HepG2 (cell line): ENCODE data around the gene HPCAL1. TPM values are rescaled to one million over a fixed set of nuclear protein-coding genes. Genes with fewer than 3 reads are reported as not detected.
A peak's percentile ranks its signal among the peaks of the same experiment; 100 is the strongest.

Source experiments
- CBX5 ChIP-seq: sonication (generic); formaldehyde crosslinking; IDR thresholded peaks from 2 replicates; pipeline ENCODE4 v1.4.0; 2020; ENCODE audit warnings: missing genetic modification reagents, borderline replicate concordance
- EP300 ChIP-seq, 3 experiments: sonication (generic) in 1 of 3; formaldehyde crosslinking in 1 of 3; IDR thresholded peaks; 2 replicates each; pipeline versions ENCODE4 v1.5.1 to v1.6.1; 2011 to 2020; ENCODE audit warnings: low read depth in 2 of 3, low read length in 2 of 3, borderline replicate concordance in 1 of 3, improper control_type of control experiment in 1 of 3, mild to moderate bottlenecking in 1 of 3, missing genetic modification reagents in 1 of 3, moderate library complexity in 1 of 3
- KAT8 ChIP-seq: IDR thresholded peaks from 2 replicates; pipeline ENCODE4 v1.6.1; 2016; ENCODE audit warnings: missing genetic modification reagents, missing compliant biosample characterization
- KDM4B ChIP-seq: sonication (generic); formaldehyde crosslinking; IDR thresholded peaks from 2 replicates; pipeline ENCODE4 v1.4.0; 2020; ENCODE audit warnings: missing genetic modification reagents
- KMT2A ChIP-seq: sonication (generic); formaldehyde crosslinking; IDR thresholded peaks from 2 replicates; pipeline ENCODE4 v1.4.0; 2020; ENCODE audit warnings: missing genetic modification reagents
- LRRFIP1 ChIP-seq: sonication (generic); formaldehyde crosslinking; conservative IDR thresholded peaks from 2 replicates; pipeline ENCODE4 v1.4.0; 2020; ENCODE audit warnings: missing genetic modification reagents
- MTA1 ChIP-seq: sonication (generic); formaldehyde crosslinking; IDR thresholded peaks from 2 replicates; pipeline ENCODE4 v1.4.0; 2020; ENCODE audit warnings: missing genetic modification reagents, mild to moderate bottlenecking, borderline replicate concordance
- NCOA2 ChIP-seq: sonication (generic); formaldehyde crosslinking; IDR thresholded peaks from 2 replicates; pipeline ENCODE4 v1.8.0; 2022; ENCODE audit warnings: inconsistent platforms
- NR2C2 ChIP-seq: sonication (generic); formaldehyde crosslinking; IDR thresholded peaks from 2 replicates; pipeline ENCODE4 v1.4.0; 2020; ENCODE audit warnings: missing genetic modification reagents, mild to moderate bottlenecking, moderate library complexity, borderline replicate concordance
- YEATS4 ChIP-seq: sonication (generic); formaldehyde crosslinking; IDR thresholded peaks from 2 replicates; pipeline ENCODE4 v1.4.0; 2020; ENCODE audit warnings: missing genetic modification reagents, borderline replicate concordance
- ZNF672 ChIP-seq: sonication (generic); formaldehyde crosslinking; IDR thresholded peaks from 2 replicates; pipeline ENCODE4 v1.8.1; 2022; ENCODE audit warnings: missing genetic modification reagents
- ZNF687 ChIP-seq: sonication (generic); formaldehyde crosslinking; IDR thresholded peaks from 2 replicates; pipeline ENCODE4 v1.5.1; 2020; ENCODE audit warnings: mild to moderate bottlenecking, missing genetic modification reagents, moderate library complexity
- ZNF724P ChIP-seq: sonication (generic); formaldehyde crosslinking; IDR thresholded peaks from 2 replicates; pipeline ENCODE4 v1.8.0; 2022; ENCODE audit warnings: missing genetic modification reagents, borderline replicate concordance
- ZNF747 ChIP-seq: sonication (generic); formaldehyde crosslinking; IDR thresholded peaks from 2 replicates; pipeline ENCODE4 v1.8.1; 2023; ENCODE audit warnings: missing genetic modification reagents, mild to moderate bottlenecking, borderline replicate concordance
- ZNF770 ChIP-seq: sonication (generic); formaldehyde crosslinking; IDR thresholded peaks from 2 replicates; pipeline ENCODE4 v1.5.0; 2020; ENCODE audit warnings: mild to moderate bottlenecking, missing genetic modification reagents
- ZSCAN22 ChIP-seq: sonication (generic); formaldehyde crosslinking; IDR thresholded peaks from 2 replicates; pipeline ENCODE4 v1.4.0; 2020; ENCODE audit warnings: mild to moderate bottlenecking, missing genetic modification reagents
- polyA plus RNA-seq, 8 experiments: library from polyadenylated mRNA; depleted of rRNA in 3 of 8; stranded (reverse) in 7 of 8; unstranded in 1 of 8; fragments of >200 nt; fragmentation: Illumina TruSeq in 4 of 8; extraction: Trizol in 4 of 8; gene quantifications; 2 replicates each; pipeline versions ENCODE4 v1.2.1 to v1.2.3, GENCODE V29; 2011 to 2016; ENCODE audit warnings: low read depth in 4 of 8, missing spikeins in 1 of 8, mixed read lengths in 1 of 8; ENCODE audit not compliant: insufficient read depth in 1 of 8
- total RNA-seq, 5 experiments: library from RNA; depleted of rRNA; stranded (reverse); fragments of >200 nt; fragmentation: Illumina TruSeq; extraction: Trizol; gene quantifications; 2 replicates each; pipeline ENCODE4 v1.2.3, GENCODE V29; 2016; ENCODE audit warnings: low read depth in 1 of 5
- TF ChIP-seq, protein P1 (sequence below): sonication (generic); formaldehyde crosslinking; IDR thresholded peaks from 2 replicates; pipeline ENCODE4 v1.5.1; 2020; ENCODE audit warnings: mild to moderate bottlenecking, missing genetic modification reagents, moderate library complexity

HPCAL1 gene
- total and polyA plus RNA-seq, 2 of the 13 experiments (the other 11 are each of a cell fraction or from before 2014, with no cell fraction given): 29.5 to 29.9 TPM

DNA sequence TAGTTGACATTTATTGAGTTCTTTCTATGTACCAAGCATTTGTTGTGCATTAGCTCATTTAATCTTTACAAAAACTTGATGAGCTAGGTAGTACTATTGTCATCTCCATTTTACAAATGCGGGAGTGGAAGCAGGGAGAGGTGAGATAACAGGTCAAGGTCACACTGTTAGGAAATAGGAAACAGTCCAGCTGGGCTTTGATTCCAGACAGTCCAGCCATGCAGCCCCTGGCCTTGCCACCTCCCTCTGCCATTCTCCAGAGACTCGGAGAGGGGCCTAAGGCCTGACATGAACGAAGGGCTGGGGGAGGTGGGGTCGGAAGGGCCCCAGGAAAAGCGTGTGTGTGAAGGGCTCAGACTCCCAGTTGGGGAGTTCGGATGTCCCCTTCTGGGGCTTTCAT, 89.8 kb downstream of the HPCAL1 start (continued):
- TF ChIP-seq NCOA2 (CRISPR knock-in tag): peak; percentile 74
- TF ChIP-seq YEATS4: no peak
- no peak for TF ChIP-seq ZSCAN22 (CRISPR knock-in tag)
- no peak for TF ChIP-seq KDM4B (CRISPR knock-in tag)
- TF ChIP-seq MTA1 (CRISPR knock-in tag): no peak
- TF ChIP-seq ZNF687 (CRISPR knock-in tag): peak; percentile 65
- peak; percentile 19; the same call in 1 of the 2 replicates for TF ChIP-seq KMT2A (CRISPR knock-in tag)
- no peak for TF ChIP-seq ZNF770 (CRISPR knock-in tag)
- TF ChIP-seq ZNF724P: no peak
- TF ChIP-seq ZNF747 (CRISPR knock-in tag): no peak
- TF ChIP-seq, protein P1, sequence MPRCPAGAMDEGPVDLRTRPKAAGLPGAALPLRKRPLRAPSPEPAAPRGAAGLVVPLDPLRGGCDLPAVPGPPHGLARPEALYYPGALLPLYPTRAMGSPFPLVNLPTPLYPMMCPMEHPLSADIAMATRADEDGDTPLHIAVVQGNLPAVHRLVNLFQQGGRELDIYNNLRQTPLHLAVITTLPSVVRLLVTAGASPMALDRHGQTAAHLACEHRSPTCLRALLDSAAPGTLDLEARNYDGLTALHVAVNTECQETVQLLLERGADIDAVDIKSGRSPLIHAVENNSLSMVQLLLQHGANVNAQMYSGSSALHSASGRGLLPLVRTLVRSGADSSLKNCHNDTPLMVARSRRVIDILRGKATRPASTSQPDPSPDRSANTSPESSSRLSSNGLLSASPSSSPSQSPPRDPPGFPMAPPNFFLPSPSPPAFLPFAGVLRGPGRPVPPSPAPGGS: 0 out of 2 replicates have a peak, but pooled peaks have one; percentile 31
- TF ChIP-seq LRRFIP1 (CRISPR knock-in tag): no peak
- peak in 1 of 2 experiments; percentile 52; a peak in 1 of 4 replicates for TF ChIP-seq EP300 (IDR thresholded peaks at IDR 0.05; ENCODE audit: low read depth in 2 of 2, low read length in 2 of 2)
- no peak; the same call in 1 of the 2 replicates for TF ChIP-seq EP300 (CRISPR knock-in tag; IDR thresholded peaks at IDR 0.05; ENCODE audit: borderline replicate concordance)
- peak; percentile 38; the same call in 1 of the 2 replicates for TF ChIP-seq KAT8
- no peak for TF ChIP-seq ZNF672 (CRISPR knock-in tag)
- TF ChIP-seq NR2C2 (CRISPR knock-in tag): peak; percentile 87
- TF ChIP-seq CBX5 (CRISPR knock-in tag): 0 out of 2 replicates have a peak, but pooled peaks have one; percentile 32
